ENCODE data around the gene CCL14.

- TF ChIP-seq CTCF (conservative IDR thresholded peaks at IDR 0.05 in 1 of 2, IDR thresholded peaks at IDR 0.05 in 1 of 2; ENCODE audit: low read depth in 1 of 2, low read length in 2 of 2) (no peak), EZH2 (IDR thresholded peaks at IDR 0.05; ENCODE audit: low read length, missing control alignments) (no peak)
These were observed 17.9 kb downstream of the CCL14 start for GRCh38 chr17:35968520-35969054.

Measured in fibroblast of lung (primary cell).